ENCODE measurements around the gene RNASE1.

DNA sequence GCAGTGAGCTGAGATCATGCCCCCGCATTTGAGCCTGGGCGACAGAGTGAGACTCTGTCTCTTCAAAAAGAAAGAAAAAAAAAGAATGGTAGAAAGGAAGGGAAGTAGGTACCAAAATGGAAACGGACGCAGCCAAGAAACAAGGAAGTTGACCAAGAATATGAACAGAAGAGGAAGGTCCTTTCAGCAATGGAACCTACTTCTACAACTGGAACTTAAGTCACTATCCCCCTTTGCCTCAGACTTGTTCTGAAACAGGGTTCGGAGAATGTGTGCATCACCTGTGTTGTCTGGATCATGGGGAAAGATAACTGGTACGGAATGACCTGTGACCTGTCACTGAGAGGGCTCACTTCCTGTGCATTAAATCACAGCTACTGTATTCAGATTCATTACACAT lies 43.9 kb upstream of the RNASE1 start:
- TF ChIP-seq, protein P1, sequence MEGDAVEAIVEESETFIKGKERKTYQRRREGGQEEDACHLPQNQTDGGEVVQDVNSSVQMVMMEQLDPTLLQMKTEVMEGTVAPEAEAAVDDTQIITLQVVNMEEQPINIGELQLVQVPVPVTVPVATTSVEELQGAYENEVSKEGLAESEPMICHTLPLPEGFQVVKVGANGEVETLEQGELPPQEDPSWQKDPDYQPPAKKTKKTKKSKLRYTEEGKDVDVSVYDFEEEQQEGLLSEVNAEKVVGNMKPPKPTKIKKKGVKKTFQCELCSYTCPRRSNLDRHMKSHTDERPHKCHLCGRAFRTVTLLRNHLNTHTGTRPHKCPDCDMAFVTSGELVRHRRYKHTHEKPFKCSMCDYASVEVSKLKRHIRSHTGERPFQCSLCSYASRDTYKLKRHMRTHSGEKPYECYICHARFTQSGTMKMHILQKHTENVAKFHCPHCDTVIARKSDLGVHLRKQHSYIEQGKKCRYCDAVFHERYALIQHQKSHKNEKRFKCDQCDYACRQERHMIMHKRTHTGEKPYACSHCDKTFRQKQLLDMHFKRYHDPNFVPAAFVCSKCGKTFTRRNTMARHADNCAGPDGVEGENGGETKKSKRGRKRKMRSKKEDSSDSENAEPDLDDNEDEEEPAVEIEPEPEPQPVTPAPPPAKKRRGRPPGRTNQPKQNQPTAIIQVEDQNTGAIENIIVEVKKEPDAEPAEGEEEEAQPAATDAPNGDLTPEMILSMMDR (conservative IDR thresholded peaks at IDR 0.05): no peak
- no peak for TF ChIP-seq ZFX (IDR thresholded peaks at IDR 0.05)

All from C4-2B (cell line).